ENCODE results near the gene RASA4B.

DNA sequence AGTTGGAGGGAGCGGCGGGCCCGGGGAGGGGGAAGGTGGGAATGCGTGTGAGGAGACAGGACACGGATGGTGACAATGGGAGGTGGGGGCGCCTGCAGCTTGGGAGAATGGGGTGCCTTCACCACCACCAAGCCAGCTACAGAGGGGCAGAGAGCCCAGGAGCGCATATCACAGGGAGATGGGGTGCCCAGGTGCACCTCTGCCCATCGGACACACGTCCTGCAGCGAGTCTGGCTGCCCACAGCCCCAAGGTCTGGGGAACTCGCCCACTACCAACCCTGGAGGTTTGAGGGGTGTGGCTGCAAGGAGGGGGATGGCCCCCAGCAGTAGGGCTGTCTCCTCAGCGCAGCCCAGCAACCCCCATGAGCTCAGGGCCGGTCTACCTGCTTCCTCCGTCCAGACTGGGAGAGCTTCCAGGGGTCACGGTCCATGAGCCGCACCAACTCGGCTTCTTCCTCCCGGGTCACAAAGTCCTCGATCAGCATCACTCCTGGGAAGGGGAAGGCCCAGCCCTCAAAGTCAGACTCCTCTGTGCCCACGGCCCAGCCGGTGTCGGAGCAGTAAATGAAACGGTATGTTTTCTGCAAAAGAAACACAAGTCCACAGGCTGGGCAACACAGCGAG is 58.2 kb downstream of the RASA4B start:
- TF ChIP-seq, protein P1, sequence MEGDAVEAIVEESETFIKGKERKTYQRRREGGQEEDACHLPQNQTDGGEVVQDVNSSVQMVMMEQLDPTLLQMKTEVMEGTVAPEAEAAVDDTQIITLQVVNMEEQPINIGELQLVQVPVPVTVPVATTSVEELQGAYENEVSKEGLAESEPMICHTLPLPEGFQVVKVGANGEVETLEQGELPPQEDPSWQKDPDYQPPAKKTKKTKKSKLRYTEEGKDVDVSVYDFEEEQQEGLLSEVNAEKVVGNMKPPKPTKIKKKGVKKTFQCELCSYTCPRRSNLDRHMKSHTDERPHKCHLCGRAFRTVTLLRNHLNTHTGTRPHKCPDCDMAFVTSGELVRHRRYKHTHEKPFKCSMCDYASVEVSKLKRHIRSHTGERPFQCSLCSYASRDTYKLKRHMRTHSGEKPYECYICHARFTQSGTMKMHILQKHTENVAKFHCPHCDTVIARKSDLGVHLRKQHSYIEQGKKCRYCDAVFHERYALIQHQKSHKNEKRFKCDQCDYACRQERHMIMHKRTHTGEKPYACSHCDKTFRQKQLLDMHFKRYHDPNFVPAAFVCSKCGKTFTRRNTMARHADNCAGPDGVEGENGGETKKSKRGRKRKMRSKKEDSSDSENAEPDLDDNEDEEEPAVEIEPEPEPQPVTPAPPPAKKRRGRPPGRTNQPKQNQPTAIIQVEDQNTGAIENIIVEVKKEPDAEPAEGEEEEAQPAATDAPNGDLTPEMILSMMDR (conservative IDR thresholded peaks at IDR 0.05; ENCODE audit: low read depth in 2 of 2) = no peak
- TF ChIP-seq, protein P2, sequence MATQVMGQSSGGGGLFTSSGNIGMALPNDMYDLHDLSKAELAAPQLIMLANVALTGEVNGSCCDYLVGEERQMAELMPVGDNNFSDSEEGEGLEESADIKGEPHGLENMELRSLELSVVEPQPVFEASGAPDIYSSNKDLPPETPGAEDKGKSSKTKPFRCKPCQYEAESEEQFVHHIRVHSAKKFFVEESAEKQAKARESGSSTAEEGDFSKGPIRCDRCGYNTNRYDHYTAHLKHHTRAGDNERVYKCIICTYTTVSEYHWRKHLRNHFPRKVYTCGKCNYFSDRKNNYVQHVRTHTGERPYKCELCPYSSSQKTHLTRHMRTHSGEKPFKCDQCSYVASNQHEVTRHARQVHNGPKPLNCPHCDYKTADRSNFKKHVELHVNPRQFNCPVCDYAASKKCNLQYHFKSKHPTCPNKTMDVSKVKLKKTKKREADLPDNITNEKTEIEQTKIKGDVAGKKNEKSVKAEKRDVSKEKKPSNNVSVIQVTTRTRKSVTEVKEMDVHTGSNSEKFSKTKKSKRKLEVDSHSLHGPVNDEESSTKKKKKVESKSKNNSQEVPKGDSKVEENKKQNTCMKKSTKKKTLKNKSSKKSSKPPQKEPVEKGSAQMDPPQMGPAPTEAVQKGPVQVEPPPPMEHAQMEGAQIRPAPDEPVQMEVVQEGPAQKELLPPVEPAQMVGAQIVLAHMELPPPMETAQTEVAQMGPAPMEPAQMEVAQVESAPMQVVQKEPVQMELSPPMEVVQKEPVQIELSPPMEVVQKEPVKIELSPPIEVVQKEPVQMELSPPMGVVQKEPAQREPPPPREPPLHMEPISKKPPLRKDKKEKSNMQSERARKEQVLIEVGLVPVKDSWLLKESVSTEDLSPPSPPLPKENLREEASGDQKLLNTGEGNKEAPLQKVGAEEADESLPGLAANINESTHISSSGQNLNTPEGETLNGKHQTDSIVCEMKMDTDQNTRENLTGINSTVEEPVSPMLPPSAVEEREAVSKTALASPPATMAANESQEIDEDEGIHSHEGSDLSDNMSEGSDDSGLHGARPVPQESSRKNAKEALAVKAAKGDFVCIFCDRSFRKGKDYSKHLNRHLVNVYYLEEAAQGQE (IDR thresholded peaks at IDR 0.05; ENCODE audit: unreplicated experiment) = no peak
